HG03558 (cell line): ENCODE measurements around the gene CLIP4.
"Not testable (repeated sequence)": the region's sequence is repeated elsewhere in the genome, so short reads cannot be mapped to it uniquely, and the experiment has no call there.

Experiments used
- ATAC-seq: cut with Tn5 transposase; IDR thresholded peaks from one replicate; pipeline ENCODE4 v1.9.1; 2021; ENCODE audit warnings: moderate number of reproducible peaks; ENCODE audit not compliant: unreplicated experiment; ENCODE audit errors: extremely low read depth

Gene CLIP4

DNA sequence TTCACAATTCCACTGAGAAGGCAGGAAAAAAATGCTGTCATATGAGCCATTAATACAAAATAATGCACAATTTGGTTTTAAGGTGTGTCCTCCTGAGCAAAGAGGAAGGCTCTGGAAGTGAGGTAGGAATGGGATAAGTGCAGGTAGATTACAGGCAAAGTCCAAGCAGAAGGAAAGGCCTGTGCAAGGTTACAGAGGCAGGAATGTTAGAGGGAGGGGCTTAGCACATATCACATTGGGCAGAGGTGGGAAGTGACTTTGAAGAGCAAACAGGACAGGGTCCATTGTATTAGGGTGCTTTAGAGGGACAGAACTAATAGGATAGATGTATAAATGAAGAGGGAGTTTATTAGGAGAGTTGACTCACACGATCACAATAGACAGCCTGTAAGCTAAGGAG, 14.7 kb upstream of the CLIP4 start:
- ATAC-seq: no peak

DNA sequence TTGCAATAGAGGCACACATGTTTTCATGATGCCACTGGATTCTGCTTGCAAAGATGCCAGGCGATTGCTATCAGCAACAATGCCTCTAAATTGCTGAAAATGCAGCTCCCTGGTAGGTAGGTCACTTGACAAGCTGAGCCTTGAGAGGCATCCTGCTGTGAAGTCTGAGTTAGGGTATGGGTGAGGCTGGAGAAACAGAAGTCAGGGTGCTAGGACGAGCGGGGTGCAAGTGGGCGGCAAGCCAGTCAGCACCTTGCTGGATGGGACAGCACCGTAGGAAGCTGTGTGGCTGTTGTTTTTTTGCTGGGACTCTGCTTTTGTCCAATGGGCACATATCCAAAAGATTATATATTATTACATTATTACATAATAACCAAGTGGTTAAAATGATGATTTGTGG, 10.5 kb upstream of the CLIP4 start:
- ATAC-seq: no peak

- no peak for ATAC-seq
These were observed 9.8 kb upstream of the CLIP4 start for GRCh38 chr2:29105375-29105774.

DNA sequence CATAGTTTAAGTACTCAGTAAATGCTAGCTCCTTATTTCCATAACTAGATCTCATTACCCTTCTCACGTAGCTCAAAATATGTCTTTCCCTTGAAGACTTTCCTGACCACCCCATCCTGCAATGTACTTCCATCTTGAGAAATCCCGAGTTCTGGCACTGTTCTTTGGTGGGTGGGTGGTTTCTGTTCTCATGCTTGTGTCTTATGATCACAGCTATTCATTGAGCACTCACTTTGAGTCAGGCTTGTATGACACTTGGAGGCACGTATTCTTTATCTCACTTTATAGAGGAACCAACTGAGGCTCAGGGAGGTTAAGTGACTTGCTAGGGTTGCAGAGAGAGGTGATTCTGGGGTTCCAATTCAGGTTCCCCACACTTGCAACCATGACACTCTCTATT, 9.0 kb upstream of the CLIP4 start:
- ATAC-seq: no peak

DNA sequence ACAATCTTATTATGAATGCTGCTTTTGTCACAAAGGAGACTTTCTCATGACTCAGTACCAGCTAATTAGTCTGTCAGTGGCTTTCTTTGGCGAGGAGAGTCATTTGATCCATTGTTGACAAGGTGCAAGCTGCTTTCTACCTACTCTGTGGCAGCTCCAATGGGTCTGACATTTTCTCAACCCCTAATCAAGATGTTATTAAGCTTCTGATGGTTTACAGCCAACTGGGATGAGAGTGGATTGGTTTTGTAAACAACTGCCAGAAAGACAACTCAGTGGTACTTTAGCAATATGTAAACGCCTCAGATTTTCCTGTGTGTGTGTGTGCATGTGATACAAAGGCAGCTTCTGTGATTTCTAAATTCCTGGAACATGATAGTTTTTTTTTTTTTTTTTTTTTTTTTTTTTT, 8.2 kb upstream of the CLIP4 start:
- ATAC-seq: no peak

DNA sequence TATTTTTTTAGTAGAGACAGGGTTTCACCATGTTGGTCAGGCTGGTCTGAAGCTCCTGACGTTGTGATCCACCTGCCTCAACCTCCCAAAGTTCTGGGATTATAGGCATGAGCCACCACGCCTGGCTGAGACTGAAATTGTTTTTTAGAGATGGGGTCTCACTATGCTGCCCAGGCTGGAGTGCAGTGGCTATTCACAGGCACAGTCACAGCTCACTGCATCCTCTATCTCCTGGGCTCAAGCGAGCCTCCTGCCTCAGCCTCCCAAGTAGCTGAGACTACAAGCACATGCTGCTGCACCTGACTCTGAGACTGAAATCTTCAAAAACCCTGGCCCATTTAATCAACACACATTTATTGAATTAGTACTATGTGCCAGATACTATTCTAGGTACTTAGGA, 7.7 kb upstream of the CLIP4 start:
- ATAC-seq: not testable (repeated sequence)

- ATAC-seq: no peak
These were observed 7.0 kb upstream of the CLIP4 start for GRCh38 chr2:29108225-29108624.

DNA sequence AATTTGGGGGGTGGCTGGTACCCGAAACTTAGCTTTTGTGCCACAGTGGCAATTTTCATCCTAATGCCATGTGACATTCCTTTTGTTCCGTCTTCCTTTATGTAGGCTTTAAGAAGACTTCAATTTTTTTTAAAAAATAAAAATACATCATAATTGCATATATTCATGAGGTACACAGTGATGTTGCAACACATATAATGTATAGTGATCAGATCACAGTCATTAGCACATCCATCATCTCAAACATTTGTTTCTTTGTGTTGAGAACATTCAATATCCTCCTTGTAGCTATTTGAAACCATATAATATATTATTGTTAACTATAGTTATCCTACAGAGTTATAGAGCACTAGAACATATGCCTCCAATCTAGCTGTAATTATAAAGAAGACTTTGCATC, 6.0 kb upstream of the CLIP4 start:
- ATAC-seq: no peak

DNA sequence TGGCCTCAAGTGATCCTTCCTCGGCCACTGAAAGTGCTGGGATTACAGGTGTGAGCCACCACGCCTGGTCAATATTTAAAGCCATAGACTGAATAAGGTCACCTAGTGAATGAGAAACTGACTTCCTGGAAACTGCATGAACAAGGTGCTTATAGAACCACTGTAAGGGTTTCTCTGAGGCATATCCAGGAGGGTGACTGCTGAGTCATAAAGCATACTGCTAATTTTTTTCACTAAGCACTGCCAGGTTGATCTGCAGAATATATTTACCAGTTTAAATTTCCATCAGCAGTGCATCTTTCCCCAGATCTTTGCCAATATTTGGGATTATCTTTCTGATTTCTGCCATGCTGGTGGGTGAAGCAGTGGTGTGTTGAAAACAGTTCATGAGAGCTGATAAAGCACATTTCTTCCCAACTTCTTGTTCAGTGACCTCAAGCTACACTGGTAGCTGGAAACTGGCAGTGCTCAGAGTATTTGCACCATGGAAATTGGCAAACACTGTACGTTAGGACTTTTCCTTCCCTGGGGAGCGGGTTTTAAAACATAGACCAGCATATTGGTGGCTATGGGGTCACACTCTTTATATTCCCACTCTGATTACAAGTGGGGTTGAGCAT, 4.2 kb upstream of the CLIP4 start:
- no peak for ATAC-seq

DNA sequence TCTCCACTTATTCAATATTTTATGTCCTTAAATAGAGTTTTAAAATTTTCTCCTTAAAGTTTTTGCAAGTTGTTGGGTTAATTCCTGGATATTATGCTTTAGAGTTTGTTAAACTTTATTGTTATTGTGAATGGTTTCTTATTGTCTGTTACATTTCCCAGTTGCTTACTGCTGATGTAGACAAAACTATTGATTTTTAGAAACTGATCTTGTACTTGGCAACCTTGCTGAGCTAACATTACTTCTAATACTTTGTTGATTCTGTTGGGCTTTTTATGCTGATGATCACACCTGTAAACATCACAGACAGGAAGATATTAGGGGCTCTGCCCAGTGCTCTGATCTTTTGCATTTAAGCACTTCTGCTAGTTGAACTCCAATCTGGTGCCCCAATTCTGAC, 2.8 kb upstream of the CLIP4 start:
- ATAC-seq: no peak

GRCh38 chr2:29113027-29113686, 2.1 kb upstream of the CLIP4 start:
- no peak for ATAC-seq

DNA sequence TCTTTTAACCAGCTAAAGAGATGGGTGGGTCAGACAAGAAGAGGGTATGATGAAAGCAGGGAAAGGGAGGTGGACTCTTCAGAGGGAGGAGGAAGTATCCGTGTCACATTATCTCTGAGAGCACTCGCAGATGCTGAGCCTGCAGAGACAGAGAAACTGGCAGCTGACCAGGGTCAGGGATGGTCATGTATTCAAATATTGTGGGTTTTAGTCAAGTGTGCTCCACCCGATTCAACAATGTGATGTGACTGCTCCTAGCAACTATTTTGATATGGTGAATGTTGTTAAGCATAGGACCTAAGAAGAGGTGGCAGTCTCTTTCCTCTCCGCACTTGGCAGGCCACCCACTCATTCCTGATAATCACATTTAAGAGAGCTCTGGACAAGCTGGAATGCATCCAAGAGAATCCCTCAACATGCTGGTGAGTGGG, 1.3 kb upstream of the CLIP4 start:
- no peak for ATAC-seq

GRCh38 chr2:29114586-29114945, 649 bp upstream of the CLIP4 start:
- ATAC-seq: no peak

DNA sequence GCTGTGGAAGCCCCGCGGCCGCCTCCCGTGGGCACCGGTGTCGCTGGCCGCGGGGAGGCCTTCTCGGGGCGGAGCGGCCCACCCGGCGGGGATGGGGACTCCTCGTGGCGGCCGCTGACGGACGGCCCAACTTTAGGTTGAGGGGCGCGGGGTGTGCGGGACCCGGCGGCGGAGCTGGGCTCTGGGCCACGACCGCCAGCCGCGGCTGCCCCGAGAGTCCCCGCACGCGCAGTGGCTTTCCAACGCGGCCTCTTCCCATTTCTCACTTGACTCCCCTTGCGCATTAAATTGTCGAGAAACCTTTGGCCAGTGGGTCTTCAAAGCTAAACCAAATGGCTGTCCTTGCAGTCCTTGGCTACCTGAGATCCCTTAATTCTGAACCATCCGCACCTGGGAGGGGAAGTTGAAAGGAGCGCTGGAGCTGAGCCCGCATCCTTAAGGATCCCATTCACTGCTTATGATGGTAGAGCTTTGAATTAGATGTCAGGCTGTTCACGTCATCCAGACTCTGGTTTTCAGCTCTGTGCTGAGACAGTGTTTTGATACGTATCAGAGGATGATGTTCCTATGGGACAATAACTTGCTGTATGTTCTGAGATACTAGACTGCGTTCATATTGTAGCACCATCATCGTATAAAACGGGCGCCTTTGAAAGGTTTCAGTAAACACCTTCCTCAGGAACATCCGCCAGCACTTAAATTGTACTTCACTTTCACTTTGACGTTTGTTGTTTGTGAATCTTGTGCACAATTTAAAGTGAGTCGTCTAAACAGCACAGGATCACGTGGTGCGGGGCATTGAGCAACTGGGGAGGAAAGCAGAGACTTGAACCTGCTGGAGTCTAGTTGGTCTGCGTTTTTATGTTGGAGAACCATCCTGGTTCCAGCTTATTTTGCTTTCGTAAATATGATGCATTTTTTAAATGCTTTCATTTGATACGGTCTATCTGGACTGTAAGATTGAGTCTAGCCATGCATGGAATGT, 874 bp downstream of the CLIP4 start:
- ATAC-seq: no peak

DNA sequence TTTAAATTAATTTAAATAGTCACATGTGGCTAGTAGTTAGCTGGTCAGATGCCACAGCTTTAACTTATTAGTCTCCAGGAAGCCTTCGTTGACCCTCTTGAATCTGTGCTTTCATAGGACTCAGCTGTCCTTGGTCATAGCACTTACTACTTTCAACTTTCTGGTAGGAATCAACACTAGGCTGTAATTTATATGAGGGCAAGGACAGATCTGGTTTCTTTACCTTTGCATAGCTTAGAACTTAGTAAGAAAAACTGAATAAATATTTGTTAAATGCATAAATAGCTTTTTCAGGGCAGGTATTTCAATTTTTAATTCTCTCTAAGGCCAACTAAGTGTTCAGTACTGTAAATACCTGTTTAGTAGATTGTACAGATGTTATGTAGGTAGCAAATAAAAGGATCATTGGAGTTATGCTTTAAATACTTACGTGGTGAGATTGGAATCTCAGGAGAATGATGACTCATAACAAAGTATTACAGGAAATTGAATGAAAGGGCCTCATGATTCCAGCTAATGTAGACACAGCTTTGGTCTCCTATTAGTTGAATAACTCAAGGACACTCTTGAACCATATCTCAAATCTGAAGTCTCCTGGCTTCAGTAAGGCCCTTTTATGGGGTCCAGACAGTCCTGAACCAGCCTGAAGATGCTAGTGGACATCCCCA, 2.6 kb downstream of the CLIP4 start:
- ATAC-seq: no peak

- no peak for ATAC-seq
These were observed 4.0 kb downstream of the CLIP4 start for GRCh38 chr2:29119211-29119610.

DNA sequence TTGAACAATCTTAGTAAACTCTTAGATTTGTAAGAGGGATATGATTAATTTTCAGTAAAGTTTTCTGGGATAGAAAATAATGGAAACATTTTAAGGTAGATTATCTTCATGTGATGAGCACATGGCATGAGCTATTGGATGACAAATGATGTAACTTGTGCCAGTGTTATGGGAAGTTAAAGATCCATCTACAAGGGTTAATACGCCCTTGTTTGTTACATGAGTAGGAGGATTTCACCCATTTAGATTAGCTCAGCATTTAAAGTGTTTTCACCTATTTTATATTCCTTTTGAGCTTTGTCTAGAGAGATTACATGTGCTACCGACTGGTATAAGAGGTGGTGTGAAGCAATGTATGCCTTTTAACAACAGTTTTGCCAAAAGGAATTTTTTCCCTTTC, 5.6 kb downstream of the CLIP4 start:
- no peak for ATAC-seq

DNA sequence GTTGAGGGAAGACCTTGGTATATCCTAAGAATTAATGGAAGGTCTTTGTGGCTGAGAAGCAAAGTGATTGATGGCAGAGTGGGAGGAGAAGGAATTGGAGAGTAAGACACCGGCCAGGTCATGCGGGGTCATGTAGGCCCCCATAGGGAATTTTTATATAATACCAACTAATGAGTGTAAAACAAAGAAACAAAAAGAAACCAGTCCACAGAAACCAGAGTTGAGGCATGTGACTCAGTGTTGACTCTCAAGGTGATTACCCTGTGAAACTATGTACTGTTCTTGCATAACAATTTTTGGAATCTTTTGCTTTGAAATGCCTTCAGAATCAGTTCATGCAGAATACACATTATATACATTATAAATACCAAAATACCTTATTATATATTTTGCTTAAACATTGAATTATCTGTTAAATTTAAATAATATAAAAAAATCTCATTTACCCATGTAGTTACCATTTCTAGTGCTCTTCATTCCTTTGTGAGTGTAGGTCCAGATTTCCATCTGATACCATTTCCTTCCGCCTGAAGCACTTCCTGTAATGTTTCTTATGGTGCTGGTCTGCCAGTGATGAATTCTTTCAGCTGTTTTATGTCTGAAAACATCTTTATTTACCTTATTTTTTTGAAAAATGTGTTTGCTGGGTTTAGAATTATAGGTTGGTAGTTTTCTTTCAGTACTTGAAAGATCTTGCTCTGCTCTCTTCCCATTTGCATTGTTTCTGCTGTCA, 8.6 kb downstream of the CLIP4 start:
- no peak for ATAC-seq

GRCh38 chr2:29124504-29124903, 9.3 kb downstream of the CLIP4 start:
- ATAC-seq: no peak
